Measurements from ENCODE around the gene STN1.

STN1 gene

GRCh38 chr10:103840740-103841070 is 77.3 kb downstream of the STN1 start:
- DNase-seq, result no peak

GRCh38 chr10:103839872-103840739 is 77.9 kb downstream of the STN1 start:
- no peak for DNase-seq

GRCh38 chr10:103839519-103839871 is 78.5 kb downstream of the STN1 start:
- no peak for DNase-seq

GRCh38 chr10:103838862-103839518 is 79.0 kb downstream of the STN1 start:
- DNase-seq, result no peak

GRCh38 chr10:103838070-103838395 is 80.0 kb downstream of the STN1 start:
- DNase-seq, result no peak

GRCh38 chr10:103837370-103838069 is 80.5 kb downstream of the STN1 start:
- DNase-seq, result no peak

- no peak for DNase-seq
Observed at GRCh38 chr10:103836861-103837260, 81.1 kb downstream of the STN1 start.

- no peak for DNase-seq
Observed at GRCh38 chr10:103836273-103836672, 81.7 kb downstream of the STN1 start.

- no peak for DNase-seq
Observed at GRCh38 chr10:103835096-103836050, 82.6 kb downstream of the STN1 start.

GRCh38 chr10:103834436-103835095 is 83.4 kb downstream of the STN1 start:
- DNase-seq, result no peak

GRCh38 chr10:103833731-103834365 is 84.1 kb downstream of the STN1 start:
- no peak for DNase-seq

- no peak for DNase-seq
Observed at GRCh38 chr10:103832806-103833205, 85.2 kb downstream of the STN1 start.

All from stimulated activated CD4-positive, alpha-beta T cell treated with anti-CD3 and anti-CD28 coated beads, Interleukin-1b, Interleukin-23, amount 100 ng/mL, for 48 hours (primary cell).